Endothelial cell of umbilical vein (primary cell): ENCODE measurements around the gene PTPRT.

Experiments
- CTCF ChIP-seq, 2 donors: IDR thresholded peaks; 1 replicate in 1 of 2; 2 replicates in 1 of 2; pipeline ENCODE4 v1.5.1; 2011; ENCODE audit warnings: low read length in 2 of 2, mild to moderate bottlenecking in 2 of 2, moderate library complexity in 2 of 2, control low read depth in 1 of 2, inconsistent platforms in 1 of 2, low read depth in 1 of 2; ENCODE audit not compliant: insufficient read depth in 1 of 2; ENCODE audit errors: extremely low read depth in 1 of 2
- EZH2 ChIP-seq: IDR thresholded peaks from 2 replicates; pipeline ENCODE4 v1.6.1; 2012; ENCODE audit warnings: borderline replicate concordance, low read depth, mild to moderate bottlenecking, moderate library complexity, low read length, inconsistent platforms; ENCODE audit not compliant: severe bottlenecking
- FOS ChIP-seq: IDR thresholded peaks from 2 replicates; pipeline ENCODE4 v1.6.1; 2011; ENCODE audit warnings: mild to moderate bottlenecking, low read length, moderate library complexity, borderline replicate concordance; ENCODE audit not compliant: insufficient read depth
- JUN ChIP-seq: IDR thresholded peaks from 2 replicates; pipeline ENCODE4 v1.6.1; 2011; ENCODE audit warnings: borderline replicate concordance, low read depth; ENCODE audit not compliant: insufficient read length, insufficient read depth
- MAX ChIP-seq: IDR thresholded peaks from 2 replicates; pipeline ENCODE4 v1.6.1; 2011; ENCODE audit not compliant: insufficient read depth, insufficient read length
- MYC ChIP-seq: IDR thresholded peaks from one replicate; pipeline ENCODE4 v1.6.1; 2011; ENCODE audit warnings: mild to moderate bottlenecking, low read depth, low read length
- POLR2A ChIP-seq: IDR thresholded peaks from 2 replicates; pipeline ENCODE4 v1.6.1; 2012; ENCODE audit warnings: low read depth, mild to moderate bottlenecking, control low read depth, low read length
- POLR2AphosphoS5 ChIP-seq: IDR thresholded peaks from 2 replicates; pipeline ENCODE4 v1.6.1; 2012; ENCODE audit warnings: low read depth, mild to moderate bottlenecking, control low read depth, low read length, moderate library complexity; ENCODE audit not compliant: insufficient read depth

- TF ChIP-seq POLR2AphosphoS5 (no peak), CTCF (IDR thresholded peaks at IDR 0.05; ENCODE audit: extremely low read depth in 1 of 2, insufficient read depth in 1 of 2, low read depth in 1 of 2, low read length in 2 of 2) (no peak), POLR2A (no peak), FOS (no peak), MAX (no peak), JUN (no peak), EZH2 (no peak), MYC (no peak)
Measured at GRCh38 chr20:42986143-42986773, 203.4 kb downstream of the PTPRT start.
